GM08714 (cell line): ENCODE data around the gene SFN.
"Not testable (repeated sequence)": the region's sequence is repeated elsewhere in the genome, so short reads cannot be mapped to it uniquely, and the experiment has no call there.

Source experiments
- H3K4me3 ChIP-seq: fragments of 200-500 bp; sonication (Bioruptor generic); 2 replicates; pipeline ENCODE4 v1.5.1; 2014; ENCODE audit warnings: mild to moderate bottlenecking, low read length, inconsistent platforms
- ZNF274 ChIP-seq: IDR thresholded peaks from 2 replicates; pipeline ENCODE4 v1.6.1; 2012; ENCODE audit warnings: mild to moderate bottlenecking, low read depth, low read length

The SFN gene

DNA sequence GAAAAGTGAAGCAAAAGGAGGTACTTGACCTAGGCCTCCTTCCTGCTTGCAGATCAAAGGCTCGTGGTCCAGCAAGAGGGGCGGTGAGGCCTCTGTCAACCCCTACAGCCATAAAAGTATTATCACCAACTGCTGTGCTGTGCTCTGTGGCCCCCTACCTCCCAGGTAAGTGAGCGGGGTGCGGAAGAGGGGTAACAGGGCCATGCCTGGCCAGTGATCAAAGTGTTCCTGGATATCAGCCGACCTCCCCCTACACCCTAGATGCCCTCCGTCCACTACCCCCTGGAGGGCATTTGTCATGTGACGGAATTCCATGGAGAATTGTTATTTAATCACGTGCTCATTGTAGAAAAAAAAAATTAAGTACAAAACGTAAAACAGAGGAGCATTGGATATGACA is 10.2 kb upstream of the SFN start:
- no peak for TF ChIP-seq ZNF274
- H3K4me3 ChIP-seq = no peak overlapping the region

DNA sequence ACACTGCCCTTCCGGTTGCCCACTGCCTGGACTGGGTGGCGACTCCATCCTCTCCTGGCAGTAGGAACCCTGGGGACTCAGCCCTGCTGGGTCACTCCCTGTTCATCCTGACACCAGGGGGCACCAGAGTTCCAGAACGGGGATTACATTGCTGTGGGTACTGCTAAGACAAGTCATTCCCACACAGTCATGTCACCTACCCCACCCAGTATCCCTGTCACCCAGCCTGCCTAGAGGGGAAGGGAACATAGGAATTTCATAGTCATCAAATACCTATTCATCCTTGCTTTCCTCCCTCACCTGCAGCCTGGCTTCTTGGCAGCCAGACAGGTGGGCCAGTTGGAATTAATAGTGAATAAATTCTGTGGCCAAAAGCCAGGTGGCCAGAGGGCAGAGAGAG is 9.8 kb upstream of the SFN start:
- no peak overlapping the region for H3K4me3 ChIP-seq
- no peak for TF ChIP-seq ZNF274

DNA sequence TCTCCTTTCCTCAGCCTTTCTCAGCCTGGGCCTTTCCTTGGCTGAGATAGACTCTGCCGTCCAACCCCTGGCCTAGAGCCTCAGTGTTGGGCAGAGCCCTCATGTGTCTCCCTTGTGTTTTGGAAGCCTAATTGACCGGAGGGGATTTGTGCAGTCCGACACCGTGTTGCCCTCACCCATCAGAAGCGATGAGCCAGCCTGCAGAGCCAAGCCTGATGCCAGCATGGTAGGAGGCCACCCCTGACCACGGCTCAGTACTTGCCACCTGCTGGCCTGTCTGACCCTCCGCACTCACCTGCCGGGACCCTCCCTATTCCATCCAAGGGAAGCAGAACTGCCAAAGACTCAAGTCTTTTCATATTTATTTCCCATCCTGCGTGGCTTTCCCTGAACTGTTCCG is 9.3 kb upstream of the SFN start:
- no peak overlapping the region for H3K4me3 ChIP-seq
- TF ChIP-seq ZNF274 = no peak

DNA sequence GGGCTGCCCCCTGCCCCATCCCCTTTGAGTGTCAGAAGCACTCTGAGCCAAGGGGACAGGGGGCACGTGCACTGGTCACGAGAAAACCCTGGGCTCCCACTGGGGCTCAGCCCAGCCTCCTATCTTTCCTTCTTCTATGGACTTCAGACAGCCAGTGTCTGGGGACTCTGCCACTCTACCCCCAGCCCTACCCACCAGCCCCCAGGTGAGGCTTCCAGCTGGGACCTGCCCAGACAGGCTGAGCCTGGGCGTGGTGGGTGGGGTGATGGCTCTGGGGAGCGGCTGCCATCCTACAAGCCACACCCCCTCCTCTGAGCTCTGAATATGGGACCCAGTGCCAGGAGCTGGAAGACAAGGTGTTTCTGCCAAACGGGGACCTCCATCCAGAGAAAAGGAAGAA is 8.0 kb upstream of the SFN start:
- TF ChIP-seq ZNF274 = no peak
- no peak overlapping the region for H3K4me3 ChIP-seq

DNA sequence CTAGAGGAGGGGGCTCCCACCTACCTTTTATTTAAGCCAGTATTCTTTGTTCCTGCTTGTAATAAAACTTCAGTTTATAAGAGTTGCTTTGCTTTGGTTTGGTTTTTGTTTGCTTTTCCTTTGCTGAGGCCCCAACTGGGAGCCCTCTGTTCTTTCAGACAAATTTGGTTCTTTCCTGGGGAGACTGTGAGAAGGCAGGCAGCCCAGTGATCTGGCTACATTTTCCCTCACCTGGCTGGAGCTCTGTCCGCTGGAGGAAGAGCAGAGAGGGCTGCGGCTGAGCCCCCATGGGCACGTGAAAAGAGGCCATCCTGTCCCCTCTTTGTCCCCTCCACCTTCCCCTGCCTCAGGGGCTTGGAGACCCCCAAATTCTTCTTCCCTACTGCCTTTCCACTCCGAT is 7.3 kb upstream of the SFN start:
- no peak overlapping the region for H3K4me3 ChIP-seq
- no peak for TF ChIP-seq ZNF274

DNA sequence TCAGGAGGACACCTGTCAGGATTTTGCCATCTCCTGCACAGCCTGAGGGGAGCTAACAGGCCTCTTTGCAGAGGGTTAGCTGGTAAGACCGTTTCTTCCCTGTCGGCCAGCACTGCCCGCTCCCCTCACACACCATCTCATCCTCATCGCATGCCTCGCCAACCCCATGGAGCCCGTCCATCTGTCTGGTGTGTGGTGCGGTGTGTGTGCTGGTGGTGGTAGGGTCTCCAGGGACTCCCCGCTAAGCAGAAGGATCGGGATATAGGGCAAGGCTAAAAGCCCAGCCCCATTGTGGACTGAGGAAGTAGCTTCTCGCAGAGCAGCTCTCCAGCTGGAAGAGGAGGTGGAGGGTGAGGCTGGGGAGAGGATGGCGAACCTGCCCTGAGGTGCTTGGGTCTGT is 6.8 kb upstream of the SFN start:
- no peak overlapping the region for H3K4me3 ChIP-seq
- TF ChIP-seq ZNF274 = no peak

DNA sequence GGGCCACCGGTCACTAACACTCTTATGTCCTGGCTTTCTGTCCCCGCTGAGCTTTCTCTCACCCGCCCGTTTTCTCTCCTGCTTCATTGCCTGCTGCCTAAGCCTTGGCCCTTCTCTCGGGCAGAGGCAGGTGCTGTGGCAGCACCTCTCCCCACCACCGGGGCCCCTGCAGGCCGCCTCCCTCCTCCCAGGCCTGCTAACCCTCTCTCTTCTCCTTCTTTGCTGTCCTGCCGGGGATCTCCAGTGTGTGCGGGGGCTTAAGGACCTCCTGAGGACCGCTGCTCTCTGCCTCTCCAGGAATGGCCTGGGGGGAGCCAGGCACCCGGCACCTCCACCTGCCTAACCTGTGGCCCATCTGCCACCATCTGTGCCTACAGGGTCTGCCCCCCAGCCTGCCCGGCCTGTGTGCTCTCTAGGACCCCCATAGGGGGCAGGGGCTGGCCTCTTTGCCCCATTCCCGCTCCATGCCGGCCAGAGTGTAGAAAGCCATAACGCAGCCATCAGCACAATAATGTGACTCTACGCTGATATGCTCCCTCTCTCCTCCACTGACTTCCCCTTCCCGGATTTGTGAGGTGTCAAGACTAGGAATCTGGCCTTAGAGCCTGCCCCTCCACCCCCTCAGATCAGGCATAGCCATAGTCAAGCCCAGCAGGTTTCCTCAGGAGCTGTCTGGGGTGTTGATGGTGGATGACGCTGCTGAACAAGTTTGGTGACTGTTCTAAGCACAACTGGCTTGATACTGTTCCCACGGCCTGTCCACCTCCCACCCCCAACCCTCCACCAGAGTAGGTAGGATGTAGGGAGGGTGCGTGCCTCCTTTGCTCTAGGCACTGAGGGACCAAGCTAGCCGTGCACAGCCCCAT is 6.1 kb upstream of the SFN start:
- no peak for TF ChIP-seq ZNF274
- no peak overlapping the region for H3K4me3 ChIP-seq

DNA sequence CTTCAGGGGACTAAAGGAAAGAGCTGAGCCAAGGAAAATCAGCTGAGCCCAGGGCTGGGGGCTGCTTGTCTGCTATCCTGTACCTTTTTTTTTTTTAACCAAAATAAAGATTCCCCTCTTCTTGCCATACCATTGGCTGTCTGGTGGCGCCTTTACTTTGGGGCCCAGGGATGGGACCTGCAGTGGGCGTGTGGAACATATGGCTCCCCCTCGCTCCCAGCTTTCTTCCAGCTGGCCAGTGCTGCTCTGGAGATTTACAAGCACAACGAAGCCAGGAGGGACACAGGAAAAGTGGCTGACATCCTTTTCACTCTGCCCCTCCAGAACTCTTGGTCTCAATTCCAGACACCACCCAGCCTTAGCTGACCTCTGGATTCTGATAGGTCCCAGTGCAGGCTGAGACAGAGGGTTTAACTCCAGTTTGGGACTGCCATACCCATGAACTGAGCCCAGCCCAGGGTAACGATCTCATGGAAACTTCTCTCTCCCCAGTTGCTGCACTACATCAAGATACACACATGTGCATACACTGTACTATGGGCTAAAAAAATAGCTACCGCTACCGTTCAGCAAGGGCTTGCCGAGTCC is 5.4 kb upstream of the SFN start:
- no peak overlapping the region for H3K4me3 ChIP-seq
- no peak for TF ChIP-seq ZNF274

DNA sequence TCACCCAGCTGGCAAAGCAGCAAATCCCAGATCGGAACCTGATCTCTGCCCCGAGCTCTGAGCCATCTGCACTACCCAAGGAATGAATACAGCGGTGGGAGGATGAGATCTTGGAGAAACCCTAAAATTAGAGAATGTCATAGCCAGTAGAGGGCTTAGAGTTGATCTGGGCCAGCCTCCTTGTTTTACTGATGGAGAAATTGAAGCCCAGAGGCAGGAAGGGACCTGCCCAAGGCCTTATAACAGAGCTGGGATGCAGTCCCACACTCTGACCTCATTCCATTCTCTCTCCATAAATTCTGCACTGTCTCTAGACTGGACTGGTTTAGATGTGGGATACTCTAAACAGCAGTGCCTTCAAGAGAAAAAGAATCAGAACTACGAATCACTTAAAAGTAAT is 4.8 kb upstream of the SFN start:
- no peak overlapping the region for H3K4me3 ChIP-seq
- TF ChIP-seq ZNF274 = no peak

DNA sequence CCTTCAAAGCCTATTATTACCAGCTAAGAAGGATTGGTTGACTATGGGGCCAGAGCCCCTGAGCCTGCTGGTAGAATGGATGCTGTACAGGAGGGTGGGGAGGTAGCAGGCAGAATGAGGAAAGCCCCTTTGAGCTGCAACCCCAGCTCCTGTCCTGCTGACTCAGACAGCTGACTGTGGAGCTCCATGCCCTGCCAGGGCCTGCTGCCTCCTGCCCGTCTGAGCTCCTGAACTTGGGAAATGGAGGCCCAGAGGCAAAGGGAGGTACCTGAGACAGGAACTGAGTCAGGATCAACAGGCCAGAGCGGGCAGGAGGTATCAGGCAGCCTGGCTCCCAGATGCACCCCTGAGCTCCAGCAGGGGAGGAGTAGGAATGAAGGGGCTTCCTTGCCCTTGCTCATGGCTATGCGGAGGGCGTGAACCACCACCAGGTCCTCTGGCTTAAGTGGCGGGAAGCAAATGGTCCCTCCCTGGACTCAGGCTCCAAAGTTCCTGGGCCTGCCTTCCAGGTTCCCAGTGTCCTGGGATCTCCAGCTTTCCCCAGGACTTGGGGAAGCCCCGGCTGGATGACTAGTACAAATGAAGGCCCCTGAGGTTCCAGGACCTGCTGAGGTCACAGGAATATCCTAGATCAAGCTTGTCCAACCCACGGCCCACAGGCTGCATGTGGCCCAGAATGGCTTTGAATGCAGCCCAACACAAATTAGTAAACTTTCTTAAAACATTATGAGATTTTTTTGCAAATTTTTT is 3.9 kb upstream of the SFN start:
- H3K4me3 ChIP-seq = no peak overlapping the region
- TF ChIP-seq ZNF274 = no peak

DNA sequence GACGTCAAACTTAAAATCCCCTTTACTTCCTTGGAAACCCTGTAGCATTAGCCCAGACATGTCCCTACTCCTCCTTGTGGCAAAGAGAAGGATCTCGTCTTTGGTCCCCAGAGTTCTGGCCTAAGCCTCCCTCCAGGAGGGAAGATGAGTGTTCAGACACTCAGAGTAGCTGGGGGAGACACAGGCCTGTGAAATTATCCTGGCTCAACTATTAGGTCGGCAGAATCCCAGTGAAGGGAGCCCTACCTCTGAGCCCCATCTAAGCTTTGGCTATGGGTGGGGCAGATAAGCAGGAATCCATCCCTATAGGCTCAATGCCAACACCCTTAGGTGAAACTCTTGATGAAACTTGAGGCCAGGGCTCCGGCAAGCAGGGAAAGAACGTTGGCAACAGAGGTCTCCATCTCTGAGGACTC is 1.7 kb upstream of the SFN start:
- no peak for TF ChIP-seq ZNF274
- H3K4me3 ChIP-seq = no peak overlapping the region

DNA sequence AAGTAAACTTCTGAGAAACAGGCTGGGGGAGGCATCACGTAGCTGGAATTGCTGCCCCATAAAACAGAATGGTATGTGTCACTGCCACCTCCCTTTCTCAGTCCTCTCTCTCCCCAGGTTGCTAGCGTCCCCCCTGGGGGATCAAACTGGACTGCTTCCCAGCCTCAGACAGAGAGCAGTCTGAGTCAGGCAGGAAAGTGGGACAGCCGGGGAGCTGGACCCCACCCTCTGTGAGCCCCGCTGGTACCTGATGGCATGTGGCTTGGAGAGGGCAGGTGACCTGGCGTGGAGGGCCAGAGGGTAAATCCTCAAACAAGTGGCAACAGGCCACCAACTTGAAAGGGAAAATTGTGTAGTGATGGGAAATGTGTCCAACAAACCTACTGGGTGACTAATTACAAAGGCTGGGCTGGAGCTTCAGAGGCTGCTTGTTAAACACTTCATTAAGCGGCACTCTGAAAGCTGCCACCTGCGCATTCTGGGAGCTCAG is 1.0 kb upstream of the SFN start:
- TF ChIP-seq ZNF274 = no peak
- H3K4me3 ChIP-seq = no peak overlapping the region

DNA sequence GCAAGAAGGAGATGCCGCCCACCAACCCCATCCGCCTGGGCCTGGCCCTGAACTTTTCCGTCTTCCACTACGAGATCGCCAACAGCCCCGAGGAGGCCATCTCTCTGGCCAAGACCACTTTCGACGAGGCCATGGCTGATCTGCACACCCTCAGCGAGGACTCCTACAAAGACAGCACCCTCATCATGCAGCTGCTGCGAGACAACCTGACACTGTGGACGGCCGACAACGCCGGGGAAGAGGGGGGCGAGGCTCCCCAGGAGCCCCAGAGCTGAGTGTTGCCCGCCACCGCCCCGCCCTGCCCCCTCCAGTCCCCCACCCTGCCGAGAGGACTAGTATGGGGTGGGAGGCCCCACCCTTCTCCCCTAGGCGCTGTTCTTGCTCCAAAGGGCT is 732 bp downstream of the SFN start:
- H3K4me3 ChIP-seq = no peak overlapping the region; the same call in 1 of the 2 replicates

DNA sequence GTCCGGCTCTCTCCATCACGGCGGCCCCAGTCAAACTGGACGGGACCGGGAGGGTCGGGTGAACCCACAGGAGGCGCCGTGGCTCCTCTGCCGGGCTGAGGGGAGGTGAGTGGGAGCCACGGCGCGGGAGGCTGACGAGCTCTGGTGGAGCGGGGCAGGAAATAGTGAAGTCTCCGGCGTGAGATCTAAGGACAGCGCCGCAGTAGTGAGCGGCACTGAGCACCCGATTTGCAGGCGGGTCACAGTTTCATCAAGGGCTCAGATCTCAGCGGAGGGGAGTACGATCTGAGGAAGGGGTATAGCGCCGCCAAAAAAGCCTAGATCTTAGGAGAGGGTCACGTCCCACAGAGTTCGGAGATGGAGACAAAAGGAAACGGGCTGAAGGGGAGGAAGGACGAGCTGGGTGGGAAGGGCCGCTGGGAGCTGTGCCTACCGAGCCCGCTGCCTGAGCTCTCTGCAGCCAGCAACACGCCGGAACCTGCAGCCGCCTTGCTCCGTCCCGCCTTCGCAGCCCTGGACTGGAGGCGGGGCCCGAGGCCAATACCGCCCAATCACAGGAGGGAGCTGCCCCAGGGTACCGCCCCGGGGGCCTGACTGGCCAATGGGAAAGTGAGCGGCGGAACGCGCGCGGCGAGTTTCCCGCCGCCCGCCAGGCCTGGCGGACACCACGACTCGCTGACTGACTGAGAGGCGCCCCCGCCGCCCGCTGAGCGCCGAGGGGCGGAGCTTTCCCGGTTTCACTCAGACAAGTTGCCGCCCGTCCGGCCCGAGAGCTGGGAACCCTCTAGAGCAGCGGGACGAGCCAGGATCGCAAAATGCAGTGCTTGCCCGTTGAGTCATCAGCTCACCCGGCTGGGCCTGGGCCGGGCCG is 1.9 kb downstream of the SFN start:
- TF ChIP-seq ZNF274 = no peak
- H3K4me3 ChIP-seq = peak overlapping the region; percentile 75; the same call in 1 of the 2 replicates

More for the DNA sequence above, 732 bp downstream of the SFN start:
- no peak for TF ChIP-seq ZNF274

DNA sequence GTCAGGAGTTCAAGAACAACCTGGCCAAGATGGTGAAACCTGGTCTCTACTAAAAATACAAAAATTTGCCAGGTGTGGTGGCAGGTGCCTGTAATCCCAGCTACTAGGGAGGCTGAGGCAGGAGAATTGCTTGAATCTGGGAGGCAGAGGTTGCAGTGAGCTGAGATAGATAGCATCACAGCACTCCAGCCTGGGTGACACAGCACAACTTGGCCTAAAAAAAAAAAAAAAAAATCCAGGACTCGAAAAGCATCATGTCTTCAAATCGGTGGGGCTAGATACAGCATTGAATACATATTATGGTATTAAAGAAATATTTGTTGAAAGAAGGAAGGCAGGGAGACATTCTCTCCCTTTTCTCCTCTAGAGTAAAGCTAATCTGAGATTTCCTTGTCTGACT is 10.1 kb downstream of the SFN start:
- not testable (repeated sequence) for H3K4me3 ChIP-seq
